Peyer's patch (tissue), 4 donors: ENCODE data around the gene LTBP2. TPM values are rescaled to one million over a fixed set of nuclear protein-coding genes. Genes with fewer than 3 reads are reported as not detected.

Experiments
- DNase-seq, 3 donors: peaks; one replicate each; pipeline ENCODE4 v3.0.0-alpha.2; 2017 to 2019
- H3K27ac ChIP-seq, 4 donors: fragments of 200-600 bp; sonication (generic); one replicate each; pipeline ENCODE4 v1.5.1; 2016 to 2019
- H3K27me3 ChIP-seq, 2 donors: fragments of 200-600 bp; sonication (generic); one replicate each; pipeline ENCODE4 v1.5.1; 2019
- H3K36me3 ChIP-seq, 3 donors: fragments of 200-600 bp; sonication (generic); one replicate each; pipeline ENCODE4 v1.5.1; 2016 to 2019
- H3K4me1 ChIP-seq, 4 donors: fragments of 200-600 bp; sonication (generic); one replicate each; pipeline ENCODE4 v1.5.1; 2016 to 2019
- H3K4me3 ChIP-seq, 4 donors: fragments of 200-600 bp; sonication (generic); 1 replicate in 3 of 4; 2 replicates in 1 of 4; pipeline ENCODE4 v1.5.1; 2016 to 2019; ENCODE audit warnings: mild to moderate bottlenecking in 1 of 4
- H3K9me3 ChIP-seq, 4 donors: fragments of 200-600 bp; sonication (generic); one replicate each; pipeline ENCODE4 v1.5.1; 2016 to 2019; ENCODE audit warnings: mild to moderate bottlenecking in 1 of 4
- CTCF ChIP-seq, 6 experiments: fragments of 450-650 bp in 4 of 6; fragments of 200-600 bp in 2 of 6; sonication (generic) in 1 of 6; IDR thresholded peaks; one replicate each; pipeline ENCODE4 v1.5.1; 2017 to 2019; ENCODE audit warnings: antibody characterized with exemption in 6 of 6, mild to moderate bottlenecking in 3 of 6, moderate library complexity in 1 of 6
- POLR2A ChIP-seq, 2 donors: fragments of 450-650 bp; IDR thresholded peaks; one replicate each; pipeline ENCODE4 v1.5.1; 2017; ENCODE audit warnings: antibody characterized with exemption in 2 of 2, mild to moderate bottlenecking in 2 of 2, moderate library complexity in 2 of 2
- total RNA-seq, 4 donors: library from RNA; depleted of rRNA; stranded (reverse); fragments of >200 nt; gene quantifications; one replicate each; pipeline ENCODE4 v1.1.0, GENCODE V29; 2016

The LTBP2 gene
- total RNA-seq, 4 donors from 2014 or later, result 10.7 to 34.7 (median 16.0) TPM

- DNase-seq, result peak; percentile 99 to 100 (median 100)
- TF ChIP-seq CTCF (IDR thresholded peaks at IDR 0.05) (no peak), POLR2A (IDR thresholded peaks at IDR 0.05) (peak in 1 of 2 donors; percentile 40)
- no peaks in the 10 kb centered on the region for H3K27me3 ChIP-seq
- no peaks in the 10 kb centered on the region for H3K9me3 ChIP-seq
- H3K4me1 ChIP-seq, result peaks cover 0 to 31% (median 0%) of the 10 kb centered on the region in 4 donors
- peak within 1 kb of the TSS; percentile 91 to 96 (median 94) for H3K4me3 ChIP-seq
- H3K27ac ChIP-seq, result peak within 1 kb of the TSS; percentile 91 to 95 (median 93)
- no peaks in the 10 kb centered on the region for H3K36me3 ChIP-seq
Measured at GRCh38 chr14:74493343-74494261, 118.4 kb downstream of the LTBP2 start, which contains the start of gene ISCA2. Gene ISCA2 (plus strand): TSS chr14:74493765. CDS start chr14:74493775, 10 bp downstream.

GRCh38 chr14:74492776-74493342, 119.2 kb downstream of the LTBP2 start, which contains the start of gene NPC2:
Gene NPC2 (minus strand): TSS chr14:74493305. CDS start chr14:74493274, 31 bp downstream.
- peaks cover 0 to 34% (median 0%) of the 10 kb centered on the region in 4 donors for H3K4me1 ChIP-seq
- DNase-seq, result no peak
- peak within 1 kb of the TSS; percentile 91 to 96 (median 94) for H3K4me3 ChIP-seq
- peak; percentile 63 to 74 for TF ChIP-seq POLR2A (IDR thresholded peaks at IDR 0.05)
- no peak for TF ChIP-seq CTCF (IDR thresholded peaks at IDR 0.05)
- H3K36me3 ChIP-seq, result no peaks in the 10 kb centered on the region
- H3K9me3 ChIP-seq, result no peaks in the 10 kb centered on the region
- no peaks in the 10 kb centered on the region for H3K27me3 ChIP-seq
- peak within 1 kb of the TSS; percentile 91 to 95 (median 93) for H3K27ac ChIP-seq

GRCh38 chr14:74491956-74492775, 119.9 kb downstream of the LTBP2 start:
- H3K27ac ChIP-seq, result peak overlapping the region; percentile 35 to 94 (median 92)
- DNase-seq, result peak in 1 of 3 donors; percentile 24
- H3K36me3 ChIP-seq, result no peaks in the 10 kb centered on the region
- peaks cover 0 to 34% (median 0%) of the 10 kb centered on the region in 4 donors for H3K4me1 ChIP-seq
- no peaks in the 10 kb centered on the region for H3K27me3 ChIP-seq
- TF ChIP-seq CTCF (IDR thresholded peaks at IDR 0.05), result peak in 3 of 6 experiments; percentile 12 to 36 (median 26)
- TF ChIP-seq POLR2A (IDR thresholded peaks at IDR 0.05), result no peak
- H3K4me3 ChIP-seq, result peak overlapping the region; percentile 91 to 96 (median 94)
- H3K9me3 ChIP-seq, result no peaks in the 10 kb centered on the region

GRCh38 chr14:74490486-74490885, 121.6 kb downstream of the LTBP2 start:
- Histone ChIP-seq H3K9me3 (no peaks in the 10 kb centered on the region), H3K27me3 (no peaks in the 10 kb centered on the region), H3K27ac (no peak overlapping the region), H3K4me1 (peaks cover 0 to 44% (median 0%) of the 10 kb centered on the region in 4 donors), H3K4me3 (no peak overlapping the region), H3K36me3 (peaks cover 0 to 1% (median 0%) of the 10 kb centered on the region in 3 donors)
- no peak for TF ChIP-seq CTCF (IDR thresholded peaks at IDR 0.05)
- no peak for TF ChIP-seq POLR2A (IDR thresholded peaks at IDR 0.05)
- no peak for DNase-seq
